GM18498 (cell line): ENCODE data around the gene AP1B1.

Experiments
- ATAC-seq: cut with Tn5 transposase; IDR thresholded peaks from one replicate; pipeline ENCODE4 v1.9.1; 2021; ENCODE audit warnings: mild to moderate bottlenecking, moderate library complexity; ENCODE audit not compliant: unreplicated experiment

Gene AP1B1

DNA sequence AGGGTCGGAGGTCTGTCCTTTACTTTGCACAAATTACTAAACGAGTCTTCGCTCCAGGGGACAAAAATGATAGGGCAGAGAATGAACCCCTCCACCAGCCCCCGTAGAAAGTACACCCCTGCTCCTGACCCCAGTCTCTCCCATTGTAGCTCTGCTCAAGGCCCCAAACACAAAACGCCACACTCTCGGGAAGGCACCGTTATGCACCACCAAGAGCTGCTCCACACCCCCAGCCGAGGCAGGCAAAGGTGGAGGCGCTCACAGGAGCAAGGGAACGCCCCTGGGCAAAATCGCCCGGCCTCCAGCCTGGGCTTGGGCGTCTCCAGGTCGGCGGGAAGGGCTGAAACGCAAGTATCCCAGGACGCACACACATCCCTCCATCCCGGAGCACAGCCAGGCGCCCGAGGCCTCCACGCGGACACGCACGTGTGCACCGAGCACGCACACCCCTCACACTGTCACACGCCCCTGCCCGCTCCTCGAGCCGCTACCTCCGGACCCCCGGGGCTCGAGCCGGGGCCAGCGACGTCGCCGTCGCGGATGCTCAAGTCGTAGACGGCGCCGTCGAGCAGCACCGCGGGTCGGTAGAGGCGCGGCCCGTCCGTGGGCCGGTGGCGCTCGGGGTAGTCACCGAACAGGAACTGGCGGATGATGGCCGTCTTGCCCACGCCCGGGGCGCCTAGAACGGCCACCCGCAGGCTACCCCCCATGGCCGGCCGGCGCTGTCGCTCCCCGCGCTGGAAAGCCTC is 73.7 kb downstream of the AP1B1 start:
- no peak for ATAC-seq

DNA sequence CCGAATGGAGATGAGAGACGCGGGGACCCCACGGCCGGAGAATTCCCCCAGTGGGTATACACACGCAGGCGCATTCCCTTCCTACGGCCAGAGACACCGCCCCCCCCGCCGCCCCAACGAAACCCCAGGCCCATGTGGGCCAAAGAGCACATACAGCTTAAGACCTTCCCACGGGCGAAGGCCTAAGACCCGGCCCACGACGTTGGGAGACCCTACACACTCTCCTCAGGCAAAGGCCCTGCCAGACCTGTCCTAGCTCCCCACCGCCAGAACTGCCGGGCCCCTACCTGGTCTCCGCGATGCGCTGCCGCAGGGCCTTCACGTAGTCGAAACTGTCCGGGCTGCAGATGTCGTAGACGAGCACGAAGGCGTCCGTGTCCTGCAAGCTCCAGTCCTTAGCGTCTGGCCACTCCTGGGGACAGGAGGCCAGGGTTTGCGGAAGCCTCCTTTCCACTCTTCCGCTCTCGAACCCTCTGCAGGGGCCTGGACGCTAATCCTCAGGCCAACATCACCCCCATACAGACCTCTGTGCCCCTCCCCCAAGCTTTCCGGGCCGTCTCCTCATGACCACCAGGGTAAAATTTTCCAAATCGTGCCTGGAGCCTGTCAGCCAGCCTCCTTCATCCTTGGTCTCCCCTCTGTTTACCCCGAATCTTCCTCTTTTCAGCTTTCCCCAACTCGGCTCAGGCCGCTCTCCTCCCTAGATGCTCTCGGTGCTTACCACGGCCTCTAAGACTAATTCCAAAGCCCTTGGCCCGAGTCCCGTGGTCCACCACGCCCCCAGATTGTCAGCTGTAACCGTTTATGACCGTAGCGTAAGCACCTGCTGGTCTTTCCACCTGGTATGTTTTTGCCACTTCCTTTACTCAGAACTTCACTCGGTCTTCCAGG is 74.5 kb downstream of the AP1B1 start:
- ATAC-seq, result no peak

- no peak for ATAC-seq
These were observed 75.2 kb downstream of the AP1B1 start for GRCh38 chr22:29313126-29313575.

DNA sequence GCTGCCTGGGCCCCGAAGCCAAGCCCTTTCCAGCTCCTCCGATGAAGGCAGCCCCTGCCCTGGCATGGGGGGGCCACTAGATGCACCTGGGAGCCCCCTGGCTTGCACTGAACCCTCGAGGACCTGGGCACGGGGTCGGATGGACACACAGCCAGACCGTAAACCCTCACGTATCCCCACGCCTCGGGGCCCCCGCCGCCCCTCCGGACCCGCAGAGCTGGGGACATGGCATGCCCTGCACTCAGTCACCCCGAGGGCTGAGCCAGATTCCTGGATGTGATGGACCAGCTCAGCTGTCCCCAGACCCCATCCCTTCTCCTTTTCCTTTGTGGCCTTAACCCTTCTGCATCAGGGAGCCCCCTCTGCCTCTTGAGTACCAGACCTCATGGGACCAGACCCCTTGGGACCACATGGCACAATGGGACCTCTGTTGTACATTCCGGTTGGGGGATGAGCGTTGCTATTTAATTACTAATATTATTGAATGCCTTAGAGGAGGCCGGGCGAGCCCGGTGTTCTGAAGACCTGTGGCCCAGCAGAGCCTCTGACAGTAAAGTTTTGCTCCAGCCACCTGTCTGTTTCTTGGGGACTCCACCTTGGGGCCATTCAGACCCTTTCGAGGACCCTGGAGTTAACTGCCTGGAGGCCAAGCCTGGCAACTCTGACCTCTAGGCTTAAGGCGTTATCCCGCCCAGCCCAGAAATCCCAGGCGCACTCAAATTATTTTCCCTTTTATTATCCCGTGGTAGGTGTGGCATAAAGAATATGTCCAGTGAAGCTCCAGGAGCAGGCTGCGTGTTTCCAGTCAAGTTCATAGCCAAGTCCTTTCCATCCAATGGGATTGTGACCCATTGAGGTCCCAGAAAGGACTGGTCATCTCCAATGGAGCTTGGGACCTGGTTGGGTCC is 75.9 kb downstream of the AP1B1 start:
- no peak for ATAC-seq

GRCh38 chr22:29311464-29312217 is 76.7 kb downstream of the AP1B1 start:
- no peak for ATAC-seq

DNA sequence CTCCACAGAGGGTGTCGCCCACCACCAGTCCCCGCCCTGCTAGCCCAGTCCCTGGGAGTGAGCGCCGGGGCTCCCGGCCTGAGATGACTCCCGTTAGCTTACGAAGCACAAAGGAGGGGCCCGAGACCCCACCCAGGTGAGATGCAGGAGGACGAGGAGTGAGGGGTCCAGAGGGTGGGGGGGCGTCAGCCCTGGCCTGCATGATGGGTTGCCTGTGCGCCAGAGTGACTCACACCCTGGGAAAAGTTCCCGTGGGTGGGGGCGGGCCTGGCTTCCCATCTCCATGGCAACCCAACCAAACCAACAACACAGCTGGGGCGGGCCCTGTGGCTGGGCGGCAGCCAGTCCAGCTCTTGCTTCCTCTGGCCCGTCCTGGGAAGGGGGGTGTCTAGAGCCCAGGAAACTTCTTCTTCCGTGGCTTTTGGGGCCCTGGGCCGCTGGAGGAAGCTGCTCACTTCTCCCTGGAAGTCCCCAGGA is 77.5 kb downstream of the AP1B1 start:
- ATAC-seq, result no peak

DNA sequence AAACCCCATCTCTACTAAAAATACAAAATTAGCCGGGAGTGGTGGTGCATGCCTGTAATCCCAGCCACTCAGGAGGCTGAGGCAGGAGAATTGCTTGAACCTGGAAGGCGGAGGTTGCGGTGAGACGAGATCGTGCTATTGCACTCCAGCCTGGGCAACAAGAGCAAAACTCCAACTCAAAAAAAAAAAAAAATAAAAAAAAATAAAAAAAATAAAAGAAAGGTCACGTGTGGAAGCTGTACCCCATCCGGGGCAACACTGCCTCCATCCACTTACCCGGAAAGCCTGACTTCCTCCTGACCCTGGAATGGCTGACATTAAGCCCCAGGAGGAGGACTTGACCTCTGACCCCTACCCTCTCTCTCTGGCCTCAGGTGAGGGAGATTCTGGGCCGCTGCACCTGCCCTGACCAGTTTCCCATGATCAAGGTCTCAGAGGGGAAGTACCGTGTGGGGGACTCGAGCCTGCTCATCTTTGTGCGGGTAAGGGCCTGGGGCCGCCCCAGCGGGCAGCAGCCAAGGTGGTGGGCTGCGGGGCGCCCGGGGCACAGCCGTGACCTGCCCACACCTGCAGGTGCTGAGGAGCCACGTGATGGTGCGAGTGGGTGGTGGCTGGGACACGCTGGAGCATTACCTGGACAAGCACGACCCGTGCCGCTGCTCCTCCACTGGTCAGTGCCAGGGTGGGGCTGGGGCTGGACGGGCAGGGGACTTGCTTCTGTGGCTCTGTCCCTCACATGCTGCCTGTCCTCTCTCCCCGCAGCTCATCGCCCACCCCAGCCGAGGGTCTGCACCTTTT is 78.1 kb downstream of the AP1B1 start:
- no peak for ATAC-seq

- ATAC-seq, result no peak
These were observed 78.9 kb downstream of the AP1B1 start for GRCh38 chr22:29309332-29310064.

- no peak for ATAC-seq
These were observed 79.5 kb downstream of the AP1B1 start for GRCh38 chr22:29308791-29309262.

DNA sequence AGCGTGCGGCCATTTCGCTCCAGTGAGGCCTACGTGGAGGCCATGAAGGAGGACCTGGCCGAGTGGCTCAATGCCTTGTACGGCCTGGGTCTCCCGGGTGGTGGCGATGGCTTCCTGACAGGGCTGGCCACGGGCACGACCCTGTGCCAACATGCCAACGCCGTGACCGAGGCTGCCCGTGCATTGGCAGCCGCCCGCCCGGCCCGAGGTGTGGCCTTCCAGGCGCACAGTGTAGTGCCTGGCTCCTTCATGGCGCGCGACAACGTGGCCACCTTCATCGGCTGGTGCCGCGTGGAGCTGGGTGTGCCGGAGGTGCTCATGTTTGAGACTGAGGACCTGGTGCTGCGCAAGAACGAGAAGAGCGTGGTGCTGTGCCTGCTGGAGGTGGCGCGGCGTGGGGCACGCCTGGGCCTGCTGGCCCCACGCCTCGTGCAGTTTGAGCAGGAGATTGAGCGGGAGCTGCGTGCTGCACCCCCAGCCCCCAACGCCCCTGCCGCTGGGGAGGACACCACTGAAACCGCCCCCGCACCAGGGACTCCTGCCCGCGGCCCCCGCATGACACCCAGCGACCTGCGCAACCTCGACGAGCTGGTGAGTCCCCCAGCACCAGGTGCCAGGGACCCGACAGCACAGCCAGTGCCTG is 80.1 kb downstream of the AP1B1 start:
- no peak for ATAC-seq

- no peak for ATAC-seq
These were observed 80.7 kb downstream of the AP1B1 start for GRCh38 chr22:29307596-29308147.

DNA sequence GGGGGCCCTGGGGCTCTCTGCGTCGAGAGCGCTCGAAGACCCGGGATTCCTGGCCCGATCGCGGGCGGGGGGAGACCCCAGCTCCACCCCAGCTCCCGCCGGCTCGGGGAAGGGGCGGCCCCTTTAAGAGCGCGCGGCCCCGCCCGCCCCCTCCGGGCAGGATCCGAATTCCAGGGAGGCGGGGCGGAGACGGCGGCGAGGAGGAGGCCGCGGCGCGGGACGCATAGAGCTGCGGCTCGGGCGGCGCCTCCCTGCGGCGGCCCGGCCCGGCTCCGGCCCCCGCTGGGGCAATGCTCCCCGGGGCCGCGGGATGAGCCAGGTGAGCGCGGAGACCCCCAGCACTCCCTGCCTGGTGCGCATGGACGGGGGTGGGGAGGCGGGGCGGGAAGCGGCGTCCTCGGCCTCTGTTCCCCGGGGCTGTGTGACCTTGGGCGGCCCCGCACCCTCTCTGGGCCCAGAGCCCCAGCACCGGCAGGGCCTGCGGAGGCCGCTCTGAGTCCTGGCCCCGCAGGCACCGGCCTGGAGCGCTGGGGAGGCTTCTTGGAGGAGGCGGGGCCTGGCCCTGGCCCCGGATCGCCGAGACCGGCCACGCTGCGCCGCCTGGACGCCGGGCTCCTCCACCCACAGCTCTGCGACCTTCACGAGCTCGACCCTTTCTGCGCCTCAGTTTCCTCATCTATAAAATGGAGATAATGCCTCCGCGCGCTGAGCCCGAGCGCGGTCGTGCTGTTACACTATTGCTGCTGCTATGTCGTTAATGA is 81.4 kb downstream of the AP1B1 start:
- no peak for ATAC-seq

DNA sequence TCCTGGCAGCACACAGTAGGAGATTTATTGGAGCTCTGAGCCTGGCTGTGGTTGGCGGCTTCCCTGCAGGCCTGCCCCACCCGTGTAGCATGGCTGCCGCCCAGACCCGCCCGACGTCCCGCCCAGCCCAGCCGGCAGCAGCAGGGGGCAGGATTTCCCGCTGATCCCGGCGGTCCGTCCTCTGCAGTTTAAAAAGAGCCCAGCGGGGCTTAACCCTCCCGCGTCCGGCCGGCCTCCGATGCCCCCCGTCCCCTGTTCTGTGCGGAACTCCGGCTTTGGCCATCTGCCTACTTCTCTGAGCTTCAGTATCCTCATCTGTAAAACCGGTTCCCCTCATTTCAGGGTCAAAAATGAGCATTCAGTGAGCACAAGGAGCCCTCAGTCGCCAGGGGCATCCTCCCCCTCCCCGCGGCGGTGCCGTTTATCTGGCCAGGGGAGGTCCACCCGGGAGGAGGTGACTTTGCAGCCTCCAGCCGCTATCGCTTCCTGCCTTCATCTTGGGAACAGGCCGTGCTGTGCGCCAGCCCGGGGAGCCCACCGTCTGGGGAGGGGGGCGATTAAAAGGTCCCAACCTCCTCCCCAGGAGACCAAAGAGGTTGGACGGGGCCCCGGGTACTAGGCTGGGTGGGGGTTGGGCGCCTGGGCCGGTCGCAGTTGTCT is 82.1 kb downstream of the AP1B1 start, which contains the start of gene GAS2L1:
TSS of gene GAS2L1 (plus strand) at position 476 of the 660 bp plus-strand sequence. CDS start 1,456 bp downstream, outside the sequence.
- ATAC-seq, result no peak

GRCh38 chr22:29305836-29306174 is 82.6 kb downstream of the AP1B1 start:
- no peak for ATAC-seq

DNA sequence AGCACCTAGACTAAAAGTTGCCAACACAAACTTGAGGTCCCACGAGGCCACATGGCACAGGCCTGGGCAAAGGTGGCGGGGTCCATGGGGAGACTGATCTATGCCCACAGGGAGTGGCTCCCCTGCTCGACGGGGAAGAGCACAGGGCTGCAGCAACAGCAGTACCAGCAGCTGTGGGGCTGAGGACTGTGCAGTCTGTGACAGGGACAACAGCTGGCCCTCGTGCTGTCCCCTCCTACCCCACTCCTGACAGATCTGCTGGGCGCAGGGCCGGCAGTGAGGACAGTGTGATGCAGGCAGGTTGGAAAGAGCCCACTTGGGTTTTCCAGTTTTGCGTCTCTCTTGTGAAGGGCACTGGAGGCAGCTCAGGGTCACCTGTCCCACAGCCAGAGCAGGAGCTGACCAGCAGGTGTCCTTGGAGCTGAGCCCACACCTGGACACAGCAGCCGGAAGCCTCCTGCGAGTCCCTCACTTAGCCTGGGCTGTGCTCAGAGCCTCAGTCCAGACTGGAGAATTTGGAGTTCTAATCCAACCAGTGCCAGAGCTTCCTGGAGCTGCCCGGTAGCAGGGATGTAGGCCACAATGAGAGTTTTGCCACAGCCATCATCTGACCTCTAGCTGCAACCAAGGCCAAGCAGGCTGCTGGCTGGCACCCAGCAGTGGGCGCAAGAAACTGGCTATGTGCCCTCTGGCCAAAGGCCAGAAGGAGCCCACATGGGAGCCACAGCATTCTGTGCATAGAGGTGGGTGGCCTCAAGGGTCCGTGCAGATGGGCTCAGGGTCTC is 85.5 kb downstream of the AP1B1 start:
- no peak for ATAC-seq

DNA sequence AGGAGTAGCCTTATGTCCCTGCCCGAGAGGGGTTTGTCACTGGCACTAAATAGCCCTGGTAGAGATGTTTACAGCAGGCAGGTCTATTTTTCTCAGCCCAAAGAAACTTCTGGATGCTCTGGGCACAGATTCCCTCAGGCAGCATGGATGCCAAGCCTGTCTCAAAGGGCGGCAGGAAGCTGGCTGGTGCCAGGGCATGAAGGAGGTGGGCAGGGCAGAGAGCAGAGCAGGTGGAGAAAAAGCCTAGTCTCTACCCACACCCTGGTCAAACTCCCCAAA is 86.0 kb downstream of the AP1B1 start:
- no peak for ATAC-seq
